Right lobe of liver (tissue), 6 donors: ENCODE data around the gene ELMO1. TPM values are rescaled to one million over a fixed set of nuclear protein-coding genes. Genes with fewer than 3 reads are reported as not detected.

Experiments
- ATAC-seq, 4 donors: fragments of 200-7000 bp; cut with Tn5 transposase; one replicate each; pipeline ENCODE4 v1.9.1; 2020; ENCODE audit warnings: mild to moderate bottlenecking in 4 of 4, moderate library complexity in 4 of 4
- DNase-seq, 3 donors: peaks; one replicate each; pipeline ENCODE4 v3.0.0-alpha.2; 2020
- H3K27ac ChIP-seq, 3 donors: fragments of 200-600 bp; one replicate each; pipeline ENCODE4 v1.8.0; 2022
- H3K27me3 ChIP-seq, 2 donors: fragments of 200-600 bp; one replicate each; pipeline ENCODE4 v1.8.0; 2022
- H3K36me3 ChIP-seq, 4 donors: fragments of 200-600 bp; sonication (generic) in 1 of 4; one replicate each; pipeline versions ENCODE4 v1.5.1 to v1.8.0; 2017 to 2022; ENCODE audit warnings: control low read depth in 1 of 4
- H3K4me1 ChIP-seq, 4 donors: fragments of 200-600 bp; sonication (generic) in 1 of 4; one replicate each; pipeline versions ENCODE4 v1.5.1 to v1.8.0; 2017 to 2022; ENCODE audit warnings: control low read depth in 1 of 4
- H3K4me3 ChIP-seq, 3 donors: fragments of 200-600 bp; one replicate each; pipeline ENCODE4 v1.8.0; 2022
- H3K9me3 ChIP-seq, 4 donors: fragments of 200-600 bp; sonication (generic) in 1 of 4; one replicate each; pipeline versions ENCODE4 v1.5.1 to v1.8.0; 2017 to 2022; ENCODE audit warnings: control low read depth in 1 of 4
- POLR2A ChIP-seq: fragments of 450-650 bp; IDR thresholded peaks from one replicate; pipeline ENCODE4 v1.6.1; 2017; ENCODE audit warnings: antibody characterized with exemption, mild to moderate bottlenecking
- WGBS: methylation state at CpG from one replicate; pipeline ENCODE4 v1.1.6; 2018; ENCODE audit warnings: low coverage, low lambda C conversion rate; ENCODE audit not compliant: insufficient coverage; ENCODE audit errors: missing lambda C conversion rate; 5-methylcytosine and 5-hydroxymethylcytosine counted together
- intact Hi-C, 2 donors: fragments of 100-400 bp; cut with DNase I; formaldehyde crosslinking; loops; one replicate each; pipeline versions ENCODE4 v1.11.2 to v1.14.1; 2022
- total RNA-seq, 6 experiments: library from RNA; depleted of rRNA in 2 of 6; stranded (reverse); fragments of >200 nt in 2 of 6; fragmentation: NEBNext Ultra II Directional in 3 of 6; extraction: Animal tissue kit (Norgen Biotek cat#: 25700) in 3 of 6; gene quantifications; one replicate each; pipeline versions ENCODE4 v1.1.0 to v1.2.4, GENCODE V29; 2016 to 2023
- TF ChIP-seq, protein P1 (sequence below), 4 donors: fragments of 200-600 bp in 3 of 4; fragments of 450-650 bp in 1 of 4; IDR thresholded peaks; one replicate each; pipeline versions ENCODE4 v1.5.1 to v1.8.0; 2016 to 2022; ENCODE audit warnings: antibody characterized with exemption in 4 of 4, mild to moderate bottlenecking in 2 of 4
- donor health status: DM: no; HTN: yes; CAD: no.
- donor health status: DM: no; HTN: no; CAD: no.
- donor health status: DM: no; HTN: no; CAD: no.
- donor health status: DM: no; HTN: yes; CAD: no.
- donor health status: DM: no; HTN: yes; CAD: no.

ELMO1 gene
- total RNA-seq, 6 experiments from 2014 or later = 18.4 to 55.4 (median 25.1) TPM

DNA sequence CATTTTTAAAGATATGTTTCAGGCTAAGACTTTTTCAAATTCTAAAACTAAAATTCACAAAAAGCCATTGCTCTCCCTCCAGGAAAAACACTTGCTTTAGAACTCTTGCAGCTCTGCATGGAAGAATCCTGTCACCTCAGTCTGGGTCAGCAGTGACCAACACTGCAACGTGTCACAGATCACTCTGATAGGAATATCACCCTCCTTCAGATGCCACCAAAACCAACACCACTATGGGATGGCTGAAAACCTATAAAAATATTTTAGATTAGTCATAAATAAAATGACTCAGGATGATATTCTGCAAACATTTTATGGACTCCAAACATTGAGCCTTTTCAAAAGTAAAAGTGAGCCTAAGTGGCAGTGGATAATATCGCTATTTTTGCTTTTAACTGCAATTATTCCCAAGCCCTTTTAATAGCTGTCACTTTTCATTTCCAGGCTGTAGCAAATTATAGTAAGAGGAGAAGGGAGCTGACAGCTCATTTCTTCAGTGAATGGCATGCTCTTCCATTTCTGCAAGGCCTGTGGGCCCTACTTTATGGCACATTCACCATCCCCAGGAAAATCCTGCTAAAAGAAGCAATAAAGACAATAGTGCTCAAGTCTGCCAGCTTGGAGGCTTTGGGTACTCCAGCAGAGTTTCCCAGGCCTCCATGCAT, 21.3 kb downstream of the ELMO1 start:
- 68% methylated on average over 2 of the region's 2 CpGs for WGBS
- ATAC-seq = no peak
- no peak for DNase-seq
- intact Hi-C loops = no loop called here
- Histone ChIP-seq H3K27ac (no peak overlapping the region), H3K4me3 (no peak overlapping the region), H3K27me3 (no peaks in the 10 kb centered on the region), H3K36me3 (peaks cover 0 to 11% (median 2%) of the 10 kb centered on the region in 4 donors), H3K4me1 (peaks cover 0 to 21% (median 9%) of the 10 kb centered on the region in 4 donors), H3K9me3 (no peaks in the 10 kb centered on the region)
- TF ChIP-seq, protein P1, sequence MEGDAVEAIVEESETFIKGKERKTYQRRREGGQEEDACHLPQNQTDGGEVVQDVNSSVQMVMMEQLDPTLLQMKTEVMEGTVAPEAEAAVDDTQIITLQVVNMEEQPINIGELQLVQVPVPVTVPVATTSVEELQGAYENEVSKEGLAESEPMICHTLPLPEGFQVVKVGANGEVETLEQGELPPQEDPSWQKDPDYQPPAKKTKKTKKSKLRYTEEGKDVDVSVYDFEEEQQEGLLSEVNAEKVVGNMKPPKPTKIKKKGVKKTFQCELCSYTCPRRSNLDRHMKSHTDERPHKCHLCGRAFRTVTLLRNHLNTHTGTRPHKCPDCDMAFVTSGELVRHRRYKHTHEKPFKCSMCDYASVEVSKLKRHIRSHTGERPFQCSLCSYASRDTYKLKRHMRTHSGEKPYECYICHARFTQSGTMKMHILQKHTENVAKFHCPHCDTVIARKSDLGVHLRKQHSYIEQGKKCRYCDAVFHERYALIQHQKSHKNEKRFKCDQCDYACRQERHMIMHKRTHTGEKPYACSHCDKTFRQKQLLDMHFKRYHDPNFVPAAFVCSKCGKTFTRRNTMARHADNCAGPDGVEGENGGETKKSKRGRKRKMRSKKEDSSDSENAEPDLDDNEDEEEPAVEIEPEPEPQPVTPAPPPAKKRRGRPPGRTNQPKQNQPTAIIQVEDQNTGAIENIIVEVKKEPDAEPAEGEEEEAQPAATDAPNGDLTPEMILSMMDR (IDR thresholded peaks at IDR 0.05) = no peak
- no peak for TF ChIP-seq POLR2A

DNA sequence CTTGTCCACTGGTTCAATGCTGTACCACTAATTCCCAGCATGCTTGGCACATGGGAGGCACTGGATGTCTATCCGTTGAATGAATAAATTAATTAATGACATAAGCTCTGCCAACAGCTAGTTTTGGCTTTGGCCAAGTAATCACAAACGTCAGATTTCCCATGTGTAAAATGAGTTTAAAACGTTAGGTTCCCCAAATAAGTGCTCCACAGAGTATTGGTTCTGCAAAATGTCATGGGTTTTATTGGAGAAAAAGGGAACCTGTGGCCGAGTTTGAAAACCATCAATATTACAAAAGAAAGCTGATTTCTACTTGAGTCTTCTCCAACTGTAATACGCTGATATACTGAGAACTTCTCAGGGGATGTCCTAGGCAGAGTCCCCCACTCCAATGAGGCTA, 23.2 kb downstream of the ELMO1 start:
- no peaks in the 10 kb centered on the region for H3K9me3 ChIP-seq
- H3K36me3 ChIP-seq = peaks cover 0 to 11% (median 2%) of the 10 kb centered on the region in 4 donors
- DNase-seq (no peak), ATAC-seq (peak in 2 of 4 donors; percentile 23 to 29)
- no peak overlapping the region for H3K27ac ChIP-seq
- WGBS = 59% methylated on average over 5 of the region's 5 CpGs
- intact Hi-C loops = no loop called here
- no peak for TF ChIP-seq POLR2A
- TF ChIP-seq, protein P1 (IDR thresholded peaks at IDR 0.05) = no peak
- no peaks in the 10 kb centered on the region for H3K27me3 ChIP-seq
- H3K4me1 ChIP-seq = peaks cover 0 to 19% (median 8%) of the 10 kb centered on the region in 4 donors
- H3K4me3 ChIP-seq = no peak overlapping the region

DNA sequence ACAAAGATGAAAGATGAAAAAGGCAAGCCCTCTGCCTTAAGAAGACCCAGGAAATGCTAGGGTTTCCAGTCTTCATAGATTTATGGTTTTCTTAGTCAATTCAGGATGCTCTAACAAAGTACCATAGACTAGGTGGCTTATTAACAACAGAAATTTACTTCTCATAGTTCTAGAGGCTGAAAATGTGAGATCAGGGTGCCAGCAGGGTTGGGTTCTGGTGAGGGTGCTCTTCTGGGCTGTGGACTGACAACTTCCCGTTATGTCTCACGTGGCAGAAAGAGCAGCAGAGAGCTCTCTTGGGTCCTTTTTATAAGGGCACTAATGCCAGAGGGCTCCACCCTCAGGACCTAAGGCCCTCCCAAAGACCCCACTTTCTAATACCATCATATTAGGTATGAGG, 23.7 kb downstream of the ELMO1 start:
- H3K27ac ChIP-seq = no peak overlapping the region
- intact Hi-C loops = no loop called here
- no peak for TF ChIP-seq POLR2A
- TF ChIP-seq, protein P1 (IDR thresholded peaks at IDR 0.05) = no peak
- H3K4me3 ChIP-seq = no peak overlapping the region
- WGBS = no CpG with 5 or more reads among the region's 2 CpGs
- DNase-seq = no peak
- no peaks in the 10 kb centered on the region for H3K27me3 ChIP-seq
- peaks cover 0 to 19% (median 7%) of the 10 kb centered on the region in 4 donors for H3K4me1 ChIP-seq
- peaks cover 0 to 11% (median 2%) of the 10 kb centered on the region in 4 donors for H3K36me3 ChIP-seq
- no peaks in the 10 kb centered on the region for H3K9me3 ChIP-seq
- ATAC-seq = peak in 3 of 4 donors; percentile 34 to 49 (median 47)

DNA sequence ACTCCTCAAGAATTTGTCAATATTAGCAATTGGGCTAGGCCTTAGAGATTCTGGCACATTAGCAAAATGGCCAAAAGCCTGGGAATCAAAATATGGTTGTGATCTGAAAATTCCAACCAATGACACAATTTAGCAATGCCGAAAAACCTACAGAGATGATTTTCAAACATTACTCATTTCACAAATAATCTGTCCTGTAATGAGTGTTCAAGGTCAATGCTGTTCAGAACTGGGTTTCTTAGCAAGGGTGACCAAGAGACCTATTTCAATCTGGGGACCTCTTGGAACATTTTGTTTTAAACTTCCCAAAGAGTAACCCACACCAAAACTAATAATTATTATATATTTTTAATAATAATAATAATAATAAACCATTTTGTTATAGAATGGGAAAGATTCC, 24.1 kb downstream of the ELMO1 start:
- Histone ChIP-seq H3K9me3 (no peaks in the 10 kb centered on the region), H3K27me3 (no peaks in the 10 kb centered on the region), H3K4me3 (no peak overlapping the region), H3K36me3 (peaks cover 0 to 11% (median 2%) of the 10 kb centered on the region in 4 donors), H3K27ac (no peak overlapping the region), H3K4me1 (peaks cover 0 to 19% (median 7%) of the 10 kb centered on the region in 4 donors)
- no peak for DNase-seq
- intact Hi-C loops = no loop called here
- TF ChIP-seq, protein P1 (IDR thresholded peaks at IDR 0.05) = no peak
- no peak for TF ChIP-seq POLR2A
- ATAC-seq = no peak
- 57% methylated on average over 1 of the region's 1 CpG for WGBS
